Measurements from ENCODE around the gene ACSF2. TPM values are rescaled to one million over a fixed set of nuclear protein-coding genes. Genes with fewer than 3 reads are reported as not detected.

ACSF2 gene
- total RNA-seq, 1 experiment from 2014 or later, result 12.2 TPM

GRCh38 chr17:50523208-50523607, 97.2 kb downstream of the ACSF2 start:
- Histone ChIP-seq H4K91ac (ENCODE audit: insufficient read length, low read depth, low read length) (no peak overlapping the region), H3K4me2 (ENCODE audit: insufficient read depth, insufficient read length, low read length) (no peak overlapping the region), H3K23me2 (ENCODE audit: insufficient read length, low read depth, low read length, poor library complexity, severe bottlenecking) (no peaks in the 10 kb centered on the region), H2BK15ac (ENCODE audit: low read depth, low read length) (no peak overlapping the region), H4K8ac (replicated peaks; ENCODE audit: insufficient read length, low read depth, low read length) (no peak overlapping the region), H2AFZ (ENCODE audit: low read length) (no peak overlapping the region), H3K27me3 (ENCODE audit: insufficient read depth, low read length) (no peaks in the 10 kb centered on the region), H3K23ac (ENCODE audit: insufficient read length, low read depth, low read length) (no peak overlapping the region), H2BK12ac (ENCODE audit: insufficient read length, low read depth, low read length) (no peak overlapping the region), H3K9me3 (ENCODE audit: control insufficient read depth, low read depth, low read length) (no peaks in the 10 kb centered on the region), H3K14ac (ENCODE audit: insufficient read depth, low read length) (no peak overlapping the region), H3K4me1 (ENCODE audit: insufficient read depth, low read length) (no peaks in the 10 kb centered on the region), H3K27ac (ENCODE audit: insufficient read length, low read depth, low read length) (no peak overlapping the region), H4K5ac (ENCODE audit: insufficient read length, low read depth, low read length) (no peak overlapping the region), H3K9ac (ENCODE audit: extremely low read depth, insufficient read length, low read length) (no peak overlapping the region), H3K18ac (ENCODE audit: insufficient read length, low read depth, low read length) (no peak overlapping the region), H3K79me1 (ENCODE audit: insufficient read depth, low read depth, low read length, poor library complexity, severe bottlenecking) (no peaks in the 10 kb centered on the region), H2BK5ac (ENCODE audit: insufficient read length, low read length) (no peak overlapping the region), H3T11ph (ENCODE audit: low read length) (no peak overlapping the region), H2BK120ac (ENCODE audit: low read depth, low read length, poor library complexity, severe bottlenecking) (no peak overlapping the region), H2BK20ac (ENCODE audit: low read depth, low read length, poor library complexity, severe bottlenecking) (no peak overlapping the region), H2AK5ac (ENCODE audit: insufficient read length, low read length) (no peak overlapping the region), H3K56ac (ENCODE audit: insufficient read length, low read depth, low read length) (no peak overlapping the region), H4K20me1 (ENCODE audit: control insufficient read depth, insufficient read depth, insufficient read length) (no peaks in the 10 kb centered on the region), H3K79me2 (ENCODE audit: insufficient read depth, low read length) (no peaks in the 10 kb centered on the region), H3K4ac (ENCODE audit: low read depth, low read length) (no peak overlapping the region)
- DNase-seq, result no peak
- Mint-ChIP-seq H3K36me3 (ENCODE audit: insufficient read depth in 1 of 3, low read depth in 3 of 3) (no peaks in the 10 kb centered on the region), H3K9me3 (no peaks in the 10 kb centered on the region), H3K27me3 (ENCODE audit: low read depth) (peaks cover 2% of the 10 kb centered on the region; the same call in 1 of the 2 replicates), H3K4me3 (no peak overlapping the region), H3K27ac (no peak overlapping the region), H3K4me1 (peaks cover 8% of the 10 kb centered on the region in 2 experiments; a peak in 3 of 4 replicates)
- no CpG with 5 or more reads among the region's 2 CpGs for WGBS (ENCODE audit: extremely low coverage, insufficient read length, low lambda C conversion rate)
- TF ChIP-seq CTCF (conservative IDR thresholded peaks at IDR 0.05), result no peak

Other genes with a start within 250 kb of the ACSF2 start
- 104 and 112 TPM in 2 replicates for gene COL1A1, start 224.6 kb upstream of the ACSF2 start, total RNA-seq (2021)
- 10.9 and 11.2 TPM in 2 replicates for gene TMEM92, start 151.8 kb upstream of the ACSF2 start, total RNA-seq (2021)
- gene XYLT2, start 80.1 kb upstream of the ACSF2 start, total RNA-seq (2021), result 24.0 and 26.4 TPM in 2 replicates
- 85.9 and 91.8 TPM in 2 replicates for gene MRPL27, start 53.0 kb upstream of the ACSF2 start, total RNA-seq (2021)
- 15.1 and 16.5 TPM in 2 replicates for gene EME1, start 53.0 kb upstream of the ACSF2 start, total RNA-seq (2021)
- gene LRRC59, start 28.7 kb upstream of the ACSF2 start, total RNA-seq (2021), result 105 and 106 TPM in 2 replicates
- gene CHAD, start 42.7 kb downstream of the ACSF2 start, total RNA-seq (2021), result 0.46 and 0.57 TPM in 2 replicates
- 27.9 and 29.6 TPM in 2 replicates for gene RSAD1, start 52.6 kb downstream of the ACSF2 start, total RNA-seq (2021)
- 1.7 and 1.9 TPM in 2 replicates for gene MYCBPAP, start 82.2 kb downstream of the ACSF2 start, total RNA-seq (2021)
- gene EPN3, start 106.5 kb downstream of the ACSF2 start, total RNA-seq (2021), result 1.9 and 2.2 TPM in 2 replicates
- 23.9 and 26.6 TPM in 2 replicates for gene SPATA20, start 121.0 kb downstream of the ACSF2 start, total RNA-seq (2021)
- 1.5 and 1.7 TPM in 2 replicates for gene CACNA1G, start 134.5 kb downstream of the ACSF2 start, total RNA-seq (2021)
- gene ABCC3, start 208.7 kb downstream of the ACSF2 start, total RNA-seq (2021), result 0.31 and 0.59 TPM in 2 replicates